ENCODE measurements around the gene RNF115. TPM values are rescaled to one million over a fixed set of nuclear protein-coding genes. Genes with fewer than 3 reads are reported as not detected.

Gene RNF115
- total RNA-seq, 1 donor from 2014 or later, result 13.9 TPM

- H3K36me3 Mint-ChIP-seq, result peaks cover 9% of the 10 kb centered on the region
- H3K4me1 Mint-ChIP-seq, result no peaks in the 10 kb centered on the region
- H3K27me3 Mint-ChIP-seq (ENCODE audit: low read depth), result no peaks in the 10 kb centered on the region
- no peak overlapping the region for H3K27ac Mint-ChIP-seq
- H3K4me3 Mint-ChIP-seq, result no peak overlapping the region
- H3K9me3 Mint-ChIP-seq, result no peaks in the 10 kb centered on the region
- no peak for DNase-seq (ENCODE audit: low spot score in 2 of 2, unreplicated experiment in 2 of 2)
- TF ChIP-seq CTCF (IDR thresholded peaks at IDR 0.05; ENCODE audit: unreplicated experiment), result no peak
Observed at GRCh38 chr1:145788580-145788979, 35.3 kb downstream of the RNF115 start.

- H3K36me3 Mint-ChIP-seq, result peaks cover 10% of the 10 kb centered on the region
- no peaks in the 10 kb centered on the region for H3K27me3 Mint-ChIP-seq (ENCODE audit: low read depth)
- no peak for DNase-seq (ENCODE audit: low spot score in 2 of 2, unreplicated experiment in 2 of 2)
- H3K9me3 Mint-ChIP-seq, result no peaks in the 10 kb centered on the region
- H3K27ac Mint-ChIP-seq, result no peak overlapping the region
- no peak overlapping the region for H3K4me3 Mint-ChIP-seq
- H3K4me1 Mint-ChIP-seq, result no peaks in the 10 kb centered on the region
- no peak for TF ChIP-seq CTCF (IDR thresholded peaks at IDR 0.05; ENCODE audit: unreplicated experiment)
Observed at GRCh38 chr1:145786271-145786670, 37.6 kb downstream of the RNF115 start.

- H3K9me3 Mint-ChIP-seq, result no peaks in the 10 kb centered on the region
- DNase-seq (ENCODE audit: low spot score in 2 of 2, unreplicated experiment in 2 of 2), result no peak
- H3K4me1 Mint-ChIP-seq, result no peaks in the 10 kb centered on the region
- no peaks in the 10 kb centered on the region for H3K27me3 Mint-ChIP-seq (ENCODE audit: low read depth)
- H3K4me3 Mint-ChIP-seq, result no peak overlapping the region
- no peak overlapping the region for H3K27ac Mint-ChIP-seq
- no peak for TF ChIP-seq CTCF (IDR thresholded peaks at IDR 0.05; ENCODE audit: unreplicated experiment)
- peaks cover 10% of the 10 kb centered on the region for H3K36me3 Mint-ChIP-seq
Observed at GRCh38 chr1:145785547-145785946, 38.3 kb downstream of the RNF115 start.

GRCh38 chr1:145784409-145784808 lies 39.5 kb downstream of the RNF115 start:
- Mint-ChIP-seq H3K4me1 (no peaks in the 10 kb centered on the region), H3K27ac (no peak overlapping the region), H3K9me3 (no peaks in the 10 kb centered on the region), H3K36me3 (peaks cover 10% of the 10 kb centered on the region), H3K4me3 (no peak overlapping the region), H3K27me3 (ENCODE audit: low read depth) (no peaks in the 10 kb centered on the region)
- no peak for DNase-seq (ENCODE audit: low spot score in 2 of 2, unreplicated experiment in 2 of 2)
- no peak for TF ChIP-seq CTCF (IDR thresholded peaks at IDR 0.05; ENCODE audit: unreplicated experiment)

GRCh38 chr1:145782272-145783099 lies 41.4 kb downstream of the RNF115 start:
- no peaks in the 10 kb centered on the region for H3K27me3 Mint-ChIP-seq (ENCODE audit: low read depth)
- H3K4me1 Mint-ChIP-seq, result no peaks in the 10 kb centered on the region
- no peak overlapping the region for H3K4me3 Mint-ChIP-seq
- H3K9me3 Mint-ChIP-seq, result no peaks in the 10 kb centered on the region
- H3K36me3 Mint-ChIP-seq, result peaks cover 4% of the 10 kb centered on the region
- TF ChIP-seq CTCF (IDR thresholded peaks at IDR 0.05; ENCODE audit: unreplicated experiment), result no peak
- DNase-seq (ENCODE audit: low spot score in 2 of 2, unreplicated experiment in 2 of 2), result no peak
- H3K27ac Mint-ChIP-seq, result peak overlapping the region; percentile 49

Data from mesothelial cell of epicardium (in vitro differentiated cells).